ENCODE data around the gene CCT8L2. TPM values are rescaled to one million over a fixed set of nuclear protein-coding genes. Genes with fewer than 3 reads are reported as not detected.
"Not testable (repeated sequence)": the region's sequence is repeated elsewhere in the genome, so short reads cannot be mapped to it uniquely, and the experiment has no call there.

The CCT8L2 gene
- total and polyA plus RNA-seq, 2 of the 8 experiments (the other 6 are each of a cell fraction or from before 2014, with no cell fraction given): not detected

DNA sequence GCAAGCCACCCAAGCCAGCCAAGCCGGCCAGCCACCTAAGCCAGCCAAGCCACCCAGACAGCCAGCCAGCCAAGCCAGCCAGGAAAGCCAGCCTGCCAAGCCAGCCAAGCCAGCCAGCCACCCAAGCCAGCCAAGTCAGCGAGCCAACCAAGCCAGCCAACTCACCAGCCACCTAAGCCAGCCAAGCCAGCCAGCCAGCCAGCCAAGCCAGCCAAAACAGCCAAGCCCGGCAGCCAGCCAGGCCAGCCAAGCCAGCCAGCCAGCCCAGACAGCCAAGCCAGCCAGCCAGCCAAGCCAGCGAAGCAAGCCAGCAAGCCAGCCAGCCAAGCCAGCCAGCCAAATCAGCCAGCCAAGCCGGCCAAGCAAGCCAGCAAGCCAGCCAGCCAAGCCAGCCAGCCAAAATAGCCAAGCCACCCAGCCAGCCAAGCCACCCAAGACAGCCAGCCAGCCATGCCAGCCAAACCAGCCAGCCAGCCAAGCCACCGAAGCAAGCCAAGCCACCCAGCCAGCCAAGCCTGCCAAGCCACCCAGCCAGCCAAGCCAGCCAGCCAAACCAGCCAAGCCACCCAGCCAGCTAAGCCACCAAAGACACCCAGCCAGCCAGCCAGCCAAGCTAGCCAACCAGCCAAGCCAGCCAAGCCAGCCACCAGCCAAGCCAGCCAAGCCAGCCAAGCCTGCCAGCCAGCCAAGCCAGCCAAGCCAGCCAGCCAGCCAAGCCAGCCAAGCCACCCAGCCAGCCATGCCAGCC is 27.6 kb downstream of the CCT8L2 start:
- H3K23me2 ChIP-seq (ENCODE audit: low read depth, low read length); H3K4me3 ChIP-seq (ENCODE audit: extremely low read depth in 1 of 4, insufficient read depth in 2 of 4, low read depth in 3 of 4, low read length in 4 of 4); H3K14ac ChIP-seq (ENCODE audit: insufficient read length); DNase-seq (ENCODE audit: low read depth in 1 of 2, low spot score in 2 of 2); H3K23ac ChIP-seq (ENCODE audit: insufficient read length); H2AFZ ChIP-seq (ENCODE audit: low read length); H2BK120ac ChIP-seq (replicated peaks; ENCODE audit: low read depth, low read length); H2BK20ac ChIP-seq (ENCODE audit: low read length); POLR2A ChIA-PET (ENCODE audit: partially characterized antibody); CTCF ChIA-PET (ENCODE audit: partially characterized antibody); H2AK5ac ChIP-seq (ENCODE audit: low read depth, low read length); H2BK12ac ChIP-seq (ENCODE audit: low read depth, low read length); H3K18ac ChIP-seq (ENCODE audit: extremely low read depth, low read length); H3K4me2 ChIP-seq (ENCODE audit: insufficient read depth in 1 of 2, low read depth in 2 of 2, low read length in 2 of 2); H3K4me1 ChIP-seq (replicated peaks in 1 of 4; ENCODE audit: control insufficient read depth in 3 of 4, insufficient read depth in 4 of 4, low read length in 3 of 4); H3K9ac ChIP-seq (replicated peaks in 1 of 4; ENCODE audit: extremely low read depth in 1 of 4, low read depth in 3 of 4, low read length in 3 of 4); H3K36me3 ChIP-seq (ENCODE audit: control insufficient read depth in 2 of 4, insufficient read depth in 4 of 4, low read length in 3 of 4); H2BK15ac ChIP-seq (ENCODE audit: low read length); H4K91ac ChIP-seq (replicated peaks; ENCODE audit: insufficient read length, low read length); H4K5ac ChIP-seq (ENCODE audit: insufficient read length, low read depth, low read length); H4K20me1 ChIP-seq (replicated peaks in 1 of 2; ENCODE audit: control insufficient read depth in 1 of 2, insufficient read depth in 2 of 2, low read length in 2 of 2); H3K79me2 ChIP-seq (ENCODE audit: control insufficient read depth in 1 of 2, insufficient read depth in 2 of 2, low read length in 2 of 2); H3K56ac ChIP-seq (replicated peaks; ENCODE audit: insufficient read length, low read depth, low read length); H3K4ac ChIP-seq (replicated peaks; ENCODE audit: insufficient read length, low read depth, low read length); H3K79me1 ChIP-seq (ENCODE audit: low read depth, low read length); H3K27ac ChIP-seq (ENCODE audit: low read depth, low read length); H2BK5ac ChIP-seq (ENCODE audit: low read depth, low read length); H4K8ac ChIP-seq (ENCODE audit: extremely low read depth, insufficient read depth, low read length); FAIRE-seq; H3K27me3 ChIP-seq (replicated peaks in 1 of 4; ENCODE audit: control insufficient read depth in 3 of 4, extremely low read depth in 1 of 4, insufficient read depth in 3 of 4, low read length in 3 of 4): not testable (repeated sequence)
- 78% methylated on average over 5 of the region's 6 CpGs; no CpG with 5 or more reads in 1 of the 2 experiments for WGBS, 2 experiments (ENCODE audit: extremely low coverage in 1 of 2, insufficient coverage in 1 of 2, insufficient read length in 1 of 2, insufficient replicate concordance in 2 of 2, low coverage in 1 of 2, low lambda C conversion rate in 2 of 2, missing lambda C conversion rate in 1 of 2)
- H3K9me3 ChIP-seq (ENCODE audit: insufficient read depth in 2 of 2, low read depth in 1 of 2, low read length in 1 of 2): peaks cover 13 to 86% of the 10 kb centered on the region in 2 experiments

All from H1 (cell line).